ENCODE data around the gene KPTN. TPM values are rescaled to one million over a fixed set of nuclear protein-coding genes. Genes with fewer than 3 reads are reported as not detected.
A peak's percentile ranks its signal among the peaks of the same experiment; 100 is the strongest.

Gene KPTN
- total and polyA plus RNA-seq, 4 donors, result 2.3 to 6.0 (median 4.0) TPM

GRCh38 chr19:47526798-47527197 is 42.8 kb upstream of the KPTN start:
- DNase-seq (ENCODE audit: low spot score), result no peak
- Histone ChIP-seq H3K4me1 (ENCODE audit: control insufficient read depth in 4 of 4, insufficient read depth in 4 of 4, low read length in 3 of 4) (peaks cover 0 to 3% (median 1%) of the 10 kb centered on the region in 4 donors), H3K9me3 (ENCODE audit: control insufficient read depth in 4 of 4, low read length in 3 of 4) (no peaks in the 10 kb centered on the region), H3K27me3 (ENCODE audit: control insufficient read depth in 4 of 4, insufficient read depth in 4 of 4, low read length in 3 of 4) (no peaks in the 10 kb centered on the region), H3K27ac (ENCODE audit: low read depth in 1 of 2, low read length in 2 of 2) (no peak overlapping the region), H3K36me3 (ENCODE audit: control insufficient read depth in 4 of 4, insufficient read depth in 3 of 4, low read depth in 1 of 4, low read length in 3 of 4) (no peaks in the 10 kb centered on the region), H3K9ac (ENCODE audit: low read depth in 1 of 2, low read length in 2 of 2) (no peak overlapping the region), H3K4me3 (ENCODE audit: low read depth in 1 of 3, low read length in 3 of 3) (no peak overlapping the region)
- no peak for TF ChIP-seq HNF4A (conservative IDR thresholded peaks at IDR 0.05)
- TF ChIP-seq RAD21 (IDR thresholded peaks at IDR 0.05), result no peak
- TF ChIP-seq TAF1 (conservative IDR thresholded peaks at IDR 0.05), result no peak
- TF ChIP-seq ZBTB33 (IDR thresholded peaks at IDR 0.05), result no peak
- TF ChIP-seq NR2F2 (IDR thresholded peaks at IDR 0.05), result no peak
- no peak for TF ChIP-seq SP1 (IDR thresholded peaks at IDR 0.05)
- no peak for TF ChIP-seq EGR1 (IDR thresholded peaks at IDR 0.05; ENCODE audit: low read depth in 2 of 2)
- no peak for TF ChIP-seq RXRA (IDR thresholded peaks at IDR 0.05)
- no peak for TF ChIP-seq CTCF (IDR thresholded peaks at IDR 0.05; ENCODE audit: low read depth, low read length, missing input control)
- TF ChIP-seq FOXA1 (IDR thresholded peaks at IDR 0.05), result no peak
- no peak for TF ChIP-seq YY1 (IDR thresholded peaks at IDR 0.05)
- TF ChIP-seq MAX (IDR thresholded peaks at IDR 0.05), result no peak
- no peak for TF ChIP-seq HNF4G (IDR thresholded peaks at IDR 0.05)
- no peak for TF ChIP-seq REST (IDR thresholded peaks at IDR 0.05)
- TF ChIP-seq FOXA2 (IDR thresholded peaks at IDR 0.05), result no peak
- TF ChIP-seq JUND (IDR thresholded peaks at IDR 0.05), result no peak
- no peak for TF ChIP-seq ATF3 (IDR thresholded peaks at IDR 0.05)
- 80% methylated on average over 3 of the region's 3 CpGs for WGBS

GRCh38 chr19:47523473-47523872 is 39.5 kb upstream of the KPTN start:
- H3K27me3 ChIP-seq (ENCODE audit: control insufficient read depth in 4 of 4, insufficient read depth in 4 of 4, low read length in 3 of 4), result no peaks in the 10 kb centered on the region
- H3K9ac ChIP-seq (ENCODE audit: low read depth in 1 of 2, low read length in 2 of 2), result no peak overlapping the region
- peaks cover 0 to 3% (median 1%) of the 10 kb centered on the region in 4 donors for H3K4me1 ChIP-seq (ENCODE audit: control insufficient read depth in 4 of 4, insufficient read depth in 4 of 4, low read length in 3 of 4)
- WGBS, result 24% methylated on average over 7 of the region's 7 CpGs
- no peaks in the 10 kb centered on the region for H3K36me3 ChIP-seq (ENCODE audit: control insufficient read depth in 4 of 4, insufficient read depth in 3 of 4, low read depth in 1 of 4, low read length in 3 of 4)
- TF ChIP-seq NR2F2 (IDR thresholded peaks at IDR 0.05) (peak; percentile 81), SP1 (IDR thresholded peaks at IDR 0.05) (peak; percentile 51), RAD21 (IDR thresholded peaks at IDR 0.05) (peak; percentile 10 to 39), REST (IDR thresholded peaks at IDR 0.05) (no peak), HNF4A (conservative IDR thresholded peaks at IDR 0.05) (peak; percentile 14 to 18), RXRA (IDR thresholded peaks at IDR 0.05) (peak; percentile 65 to 66), FOXA1 (IDR thresholded peaks at IDR 0.05) (no peak)
- no peak for DNase-seq (ENCODE audit: low spot score)
- H3K4me3 ChIP-seq (ENCODE audit: low read depth in 1 of 3, low read length in 3 of 3), result no peak overlapping the region
- H3K27ac ChIP-seq (ENCODE audit: low read depth in 1 of 2, low read length in 2 of 2), result no peak overlapping the region
- no peaks in the 10 kb centered on the region for H3K9me3 ChIP-seq (ENCODE audit: control insufficient read depth in 4 of 4, low read length in 3 of 4)

Data from liver (tissue), 9 donors.